Astrocyte (in vitro differentiated cells and primary cell): ENCODE measurements around the gene SH3GLB2. TPM values are rescaled to one million over a fixed set of nuclear protein-coding genes. Genes with fewer than 3 reads are reported as not detected.

ENCODE experiments used
- DNase-seq: peaks from one replicate; pipeline ENCODE4 v3.0.0-alpha.2; 2010; ENCODE audit warnings: low read depth
- FAIRE-seq: peaks from 2 replicates; lab custom pipeline; 2011; peaks lifted over from hg19 to GRCh38; lab: Jason Lieb, UNC
- H2AFZ ChIP-seq: 2 replicates; pipeline ENCODE4 v1.6.0; 2012; ENCODE audit warnings: low read depth, low read length, inconsistent platforms
- H3K27ac ChIP-seq: 2 replicates; pipeline ENCODE4 v1.5.1; 2011; ENCODE audit warnings: low read depth, low read length, inconsistent platforms
- H3K27me3 ChIP-seq: 2 replicates; pipeline ENCODE4 v1.6.0; 2011; ENCODE audit warnings: low read length, inconsistent platforms; ENCODE audit not compliant: insufficient read depth
- H3K36me3 ChIP-seq: 2 replicates; pipeline ENCODE4 v1.5.1; 2011; ENCODE audit warnings: low read length, inconsistent platforms; ENCODE audit not compliant: insufficient read depth
- H3K4me1 ChIP-seq: 2 replicates; pipeline ENCODE4 v1.5.1; 2011; ENCODE audit warnings: low read length, inconsistent platforms; ENCODE audit not compliant: insufficient read depth
- H3K4me2 ChIP-seq: 2 replicates; pipeline ENCODE4 v1.6.0; 2012; ENCODE audit warnings: low read length, inconsistent platforms
- H3K4me3 ChIP-seq: 2 replicates; pipeline ENCODE4 v1.5.1; 2011; ENCODE audit warnings: low read depth, mild to moderate bottlenecking, low read length, inconsistent platforms; ENCODE audit not compliant: insufficient read depth
- H3K79me2 ChIP-seq: 2 replicates; pipeline ENCODE4 v1.6.0; 2012; ENCODE audit warnings: mild to moderate bottlenecking, low read length, inconsistent platforms; ENCODE audit not compliant: insufficient read depth
- H3K9ac ChIP-seq: 2 replicates; pipeline ENCODE4 v1.6.0; 2012; ENCODE audit warnings: mild to moderate bottlenecking, low read length, inconsistent platforms
- H3K9me3 ChIP-seq: 2 replicates; pipeline ENCODE4 v1.5.1; 2012; ENCODE audit warnings: low read depth, mild to moderate bottlenecking, low read length, inconsistent platforms; ENCODE audit not compliant: insufficient read depth
- H4K20me1 ChIP-seq: 2 replicates; pipeline ENCODE4 v1.6.0; 2012; ENCODE audit warnings: low read length, inconsistent platforms; ENCODE audit not compliant: insufficient read depth
- H3K27ac Mint-ChIP-seq: one replicate; pipeline ENCODE4 v1.8.0; 2021; ENCODE audit warnings: mild to moderate bottlenecking, mixed read lengths; ENCODE audit not compliant: unreplicated experiment
- H3K27me3 Mint-ChIP-seq: one replicate; pipeline ENCODE4 v1.8.0; 2021; ENCODE audit warnings: low read depth, mixed read lengths; ENCODE audit not compliant: unreplicated experiment
- H3K36me3 Mint-ChIP-seq: one replicate; pipeline ENCODE4 v1.8.0; 2021; ENCODE audit warnings: low read depth, mixed read lengths; ENCODE audit not compliant: unreplicated experiment
- H3K4me1 Mint-ChIP-seq: one replicate; pipeline ENCODE4 v1.8.0; 2021; ENCODE audit warnings: low read depth, mixed read lengths; ENCODE audit not compliant: unreplicated experiment
- H3K4me3 Mint-ChIP-seq: one replicate; pipeline ENCODE4 v1.8.0; 2021; ENCODE audit warnings: mild to moderate bottlenecking, moderate library complexity, mixed read lengths; ENCODE audit not compliant: unreplicated experiment
- H3K9me3 Mint-ChIP-seq: one replicate; pipeline ENCODE4 v1.8.0; 2021; ENCODE audit warnings: mild to moderate bottlenecking, mixed read lengths; ENCODE audit not compliant: unreplicated experiment
- CTCF ChIP-seq: IDR thresholded peaks from 2 replicates; pipeline ENCODE4 v1.5.1; 2011; ENCODE audit warnings: low read depth, mild to moderate bottlenecking, inconsistent platforms, low read length, moderate library complexity; ENCODE audit not compliant: insufficient read depth
- EZH2 ChIP-seq: IDR thresholded peaks from 2 replicates; pipeline ENCODE4 v1.6.1; 2012; ENCODE audit warnings: mild to moderate bottlenecking, low read length, inconsistent platforms; ENCODE audit not compliant: insufficient read depth
- total RNA-seq: library from RNA; stranded (reverse); gene quantifications from 2 replicates; pipeline ENCODE4 v1.2.1, GENCODE V29; 2021

The SH3GLB2 gene
- total RNA-seq, 1 donor from 2014 or later: 38.0 TPM

DNA sequence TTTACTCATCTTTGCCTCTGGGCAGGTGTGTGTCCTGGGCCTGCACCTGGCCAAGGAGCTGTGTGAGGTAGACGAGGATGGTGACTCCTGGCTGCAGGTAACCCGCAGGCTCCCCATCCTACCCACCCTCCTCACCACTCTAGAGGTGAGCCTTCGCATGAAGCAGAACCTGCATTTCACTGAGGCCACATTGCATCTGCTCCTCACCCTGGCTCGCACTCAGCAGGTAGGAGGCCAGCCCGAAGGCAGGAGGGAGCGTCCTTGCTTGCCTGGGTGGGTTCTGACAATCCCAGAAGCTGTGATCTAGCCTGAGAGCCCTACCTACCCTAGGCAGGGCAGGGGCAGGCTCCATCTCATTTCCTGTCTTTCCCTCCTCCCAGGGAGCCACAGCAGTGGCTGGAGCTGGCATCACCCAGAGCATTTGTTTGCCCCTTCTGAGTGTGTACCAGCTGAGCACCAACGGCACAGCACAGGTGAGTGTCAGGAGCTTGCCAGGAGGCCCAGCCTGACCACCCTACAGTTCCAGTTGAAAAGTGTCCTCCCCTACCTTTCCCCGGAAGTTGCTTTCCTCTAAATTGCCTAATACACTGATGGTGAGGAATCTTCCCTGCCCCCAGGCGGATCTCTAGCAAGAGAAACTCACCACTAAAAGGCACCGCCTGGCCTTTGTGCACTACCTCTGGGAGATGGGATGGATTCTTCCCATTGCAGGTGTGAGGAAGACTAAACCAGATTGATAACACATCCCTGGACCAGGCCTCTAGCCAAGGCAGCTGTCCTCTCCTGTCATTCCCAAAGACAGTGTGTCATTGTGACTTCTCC, 26.4 kb downstream of the SH3GLB2 start:
- TF ChIP-seq EZH2: no peak
- TF ChIP-seq CTCF: no peak

DNA sequence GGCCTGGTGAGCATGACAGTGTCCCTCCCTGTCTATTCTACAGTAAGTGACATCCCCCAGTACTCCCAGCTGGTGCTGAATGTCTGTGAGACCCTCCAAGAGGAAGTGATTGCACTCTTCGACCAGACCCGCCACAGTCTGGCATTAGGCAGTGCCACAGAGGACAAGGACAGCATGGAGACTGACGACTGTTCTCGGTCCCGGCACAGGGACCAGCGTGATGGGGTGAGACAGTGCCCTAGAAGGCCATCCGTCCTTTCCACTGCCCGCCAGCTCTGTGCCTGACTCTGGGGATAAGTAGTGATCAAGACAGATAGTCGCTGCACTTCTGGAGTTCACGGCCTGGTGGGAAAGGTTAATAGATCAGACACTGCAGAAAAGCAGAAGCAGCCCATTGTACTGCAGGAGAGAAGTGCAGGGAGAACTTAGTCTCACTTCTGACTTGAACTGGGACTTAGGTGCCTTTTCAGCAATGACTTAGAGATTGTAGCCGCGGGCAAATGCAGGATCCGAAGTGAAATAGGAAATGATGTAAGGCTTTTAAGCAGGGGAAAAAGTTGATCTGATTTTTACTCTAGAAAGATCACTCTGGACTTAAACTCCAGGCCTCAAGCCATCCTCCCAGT, 28.4 kb downstream of the SH3GLB2 start:
- Histone ChIP-seq H3K4me3 (no peak overlapping the region), H3K36me3 (peaks cover 52% of the 10 kb centered on the region), H3K79me2 (no peaks in the 10 kb centered on the region), H3K9me3 (no peaks in the 10 kb centered on the region), H3K27ac (no peak overlapping the region), H2AFZ (no peak overlapping the region), H3K4me1 (no peaks in the 10 kb centered on the region), H3K4me2 (no peak overlapping the region), H3K27me3 (no peaks in the 10 kb centered on the region), H3K9ac (no peak overlapping the region), H4K20me1 (peaks cover 9% of the 10 kb centered on the region)
- H3K27me3 Mint-ChIP-seq: no peaks in the 10 kb centered on the region
- FAIRE-seq (no peak), DNase-seq (no peak)
- peak overlapping the region; percentile 34 for H3K4me3 Mint-ChIP-seq
- TF ChIP-seq CTCF: no peak
- TF ChIP-seq EZH2: no peak
- H3K27ac Mint-ChIP-seq: peak overlapping the region; percentile 30
- H3K4me1 Mint-ChIP-seq: no peaks in the 10 kb centered on the region
- peaks cover 38% of the 10 kb centered on the region for H3K36me3 Mint-ChIP-seq
- H3K9me3 Mint-ChIP-seq: no peaks in the 10 kb centered on the region

More for the DNA sequence above, 26.4 kb downstream of the SH3GLB2 start:
- FAIRE-seq (no peak), DNase-seq (no peak)
- H3K27ac ChIP-seq: no peak overlapping the region
- H3K4me3 ChIP-seq: no peak overlapping the region
- no peaks in the 10 kb centered on the region for H3K4me1 ChIP-seq
- Mint-ChIP-seq H3K27ac (no peak overlapping the region), H3K36me3 (peaks cover 25% of the 10 kb centered on the region), H3K4me3 (no peak overlapping the region), H3K4me1 (peaks cover 2% of the 10 kb centered on the region), H3K9me3 (no peaks in the 10 kb centered on the region), H3K27me3 (no peaks in the 10 kb centered on the region)
- no peak overlapping the region for H3K4me2 ChIP-seq
- peaks cover 12% of the 10 kb centered on the region for H4K20me1 ChIP-seq
- peaks cover 37% of the 10 kb centered on the region for H3K36me3 ChIP-seq
- H3K9me3 ChIP-seq: no peaks in the 10 kb centered on the region
- H2AFZ ChIP-seq: no peak overlapping the region
- H3K27me3 ChIP-seq: no peaks in the 10 kb centered on the region
- no peaks in the 10 kb centered on the region for H3K79me2 ChIP-seq
- H3K9ac ChIP-seq: no peak overlapping the region

GRCh38 chr9:128998462-128998861, 29.7 kb downstream of the SH3GLB2 start:
- Histone ChIP-seq H3K36me3 (peaks cover 64% of the 10 kb centered on the region), H2AFZ (no peak overlapping the region), H3K9ac (no peak overlapping the region), H3K9me3 (no peaks in the 10 kb centered on the region), H3K4me2 (no peak overlapping the region), H3K79me2 (no peaks in the 10 kb centered on the region), H3K4me1 (no peaks in the 10 kb centered on the region), H3K27me3 (no peaks in the 10 kb centered on the region), H3K27ac (no peak overlapping the region), H3K4me3 (no peak overlapping the region), H4K20me1 (peaks cover 9% of the 10 kb centered on the region)
- DNase-seq: no peak
- Mint-ChIP-seq H3K36me3 (peaks cover 44% of the 10 kb centered on the region), H3K27me3 (no peaks in the 10 kb centered on the region), H3K27ac (no peak overlapping the region), H3K4me1 (no peaks in the 10 kb centered on the region), H3K9me3 (no peaks in the 10 kb centered on the region), H3K4me3 (no peak overlapping the region)
- no peak for FAIRE-seq
- no peak for TF ChIP-seq EZH2
- TF ChIP-seq CTCF: no peak
